ENCODE data around the gene UMODL1.

Gene UMODL1

GRCh38 chr21:42135386-42136052 lies 64.4 kb downstream of the UMODL1 start:
- TF ChIP-seq CTCF (IDR thresholded peaks at IDR 0.05) = no peak
- Histone ChIP-seq H3K9ac (no peak overlapping the region), H3K4me2 (ENCODE audit: low read length) (peak overlapping the region; percentile 24), H3K4me1 (peaks cover 2% of the 10 kb centered on the region), H3K27ac (no peak overlapping the region), H2AFZ (no peak overlapping the region), H3K9me3 (ENCODE audit: control insufficient read depth, low read length) (no peaks in the 10 kb centered on the region), H3K36me3 (ENCODE audit: control insufficient read depth, insufficient read depth, low read length) (no peaks in the 10 kb centered on the region), H3K4me3 (ENCODE audit: low read depth, low read length) (no peak overlapping the region), H3K27me3 (ENCODE audit: control insufficient read depth, insufficient read depth, low read length) (no peaks in the 10 kb centered on the region), H3K79me2 (no peaks in the 10 kb centered on the region)

GRCh38 chr21:42137191-42137904 lies 66.2 kb downstream of the UMODL1 start:
- Histone ChIP-seq H3K27ac (no peak overlapping the region), H3K4me1 (peaks cover 2% of the 10 kb centered on the region), H3K27me3 (ENCODE audit: control insufficient read depth, insufficient read depth, low read length) (no peaks in the 10 kb centered on the region), H3K9me3 (ENCODE audit: control insufficient read depth, low read length) (no peaks in the 10 kb centered on the region), H3K9ac (no peak overlapping the region), H3K79me2 (no peaks in the 10 kb centered on the region), H3K4me2 (ENCODE audit: low read length) (no peak overlapping the region), H3K4me3 (ENCODE audit: low read depth, low read length) (no peak overlapping the region), H2AFZ (no peak overlapping the region), H3K36me3 (ENCODE audit: control insufficient read depth, insufficient read depth, low read length) (no peaks in the 10 kb centered on the region)
- TF ChIP-seq CTCF (IDR thresholded peaks at IDR 0.05) = no peak

- Histone ChIP-seq H2AFZ (no peak overlapping the region), H3K4me3 (ENCODE audit: low read depth, low read length) (no peak overlapping the region), H3K27me3 (ENCODE audit: control insufficient read depth, insufficient read depth, low read length) (no peaks in the 10 kb centered on the region), H3K36me3 (ENCODE audit: control insufficient read depth, insufficient read depth, low read length) (no peaks in the 10 kb centered on the region), H3K27ac (no peak overlapping the region), H3K4me1 (peaks cover 2% of the 10 kb centered on the region), H3K9me3 (ENCODE audit: control insufficient read depth, low read length) (no peaks in the 10 kb centered on the region), H3K79me2 (no peaks in the 10 kb centered on the region), H3K4me2 (ENCODE audit: low read length) (no peak overlapping the region), H3K9ac (no peak overlapping the region)
- no peak for TF ChIP-seq CTCF (IDR thresholded peaks at IDR 0.05)
Measured at GRCh38 chr21:42140196-42140934, 69.2 kb downstream of the UMODL1 start.

DNA sequence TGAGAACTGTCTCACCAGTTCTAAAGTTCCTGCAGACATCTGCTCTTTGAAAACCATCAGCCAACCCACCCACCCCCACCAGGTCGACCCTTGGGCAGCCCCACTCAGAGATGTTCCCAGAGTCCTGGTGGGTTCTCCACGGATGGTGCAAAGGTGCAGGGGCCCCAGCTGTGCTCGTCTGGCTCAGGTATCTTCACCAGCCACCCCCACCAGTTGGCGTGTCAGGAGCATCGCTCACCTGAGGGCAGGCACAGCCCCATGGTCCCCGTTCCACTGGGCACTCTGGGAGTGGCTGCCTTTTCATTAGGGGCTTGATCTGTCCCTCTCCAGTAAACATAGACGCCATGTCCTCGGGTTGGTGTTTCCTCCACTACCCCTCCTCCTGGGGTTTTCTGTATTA lies 70.5 kb downstream of the UMODL1 start:
- no peak overlapping the region for H3K4me3 ChIP-seq (ENCODE audit: low read depth, low read length)
- H3K9me3 ChIP-seq (ENCODE audit: control insufficient read depth, low read length) = no peaks in the 10 kb centered on the region
- no peak for TF ChIP-seq CTCF (IDR thresholded peaks at IDR 0.05)
- H3K4me1 ChIP-seq = no peaks in the 10 kb centered on the region
- no peaks in the 10 kb centered on the region for H3K27me3 ChIP-seq (ENCODE audit: control insufficient read depth, insufficient read depth, low read length)
- no peak overlapping the region for H3K9ac ChIP-seq
- H3K27ac ChIP-seq = no peak overlapping the region
- no peaks in the 10 kb centered on the region for H3K36me3 ChIP-seq (ENCODE audit: control insufficient read depth, insufficient read depth, low read length)
- H3K79me2 ChIP-seq = no peaks in the 10 kb centered on the region
- H3K4me2 ChIP-seq (ENCODE audit: low read length) = no peak overlapping the region
- H2AFZ ChIP-seq = no peak overlapping the region

Data from parathyroid adenoma (tissue), 2 donors.